Measurements from ENCODE around the gene P4HA2.

The P4HA2 gene

DNA sequence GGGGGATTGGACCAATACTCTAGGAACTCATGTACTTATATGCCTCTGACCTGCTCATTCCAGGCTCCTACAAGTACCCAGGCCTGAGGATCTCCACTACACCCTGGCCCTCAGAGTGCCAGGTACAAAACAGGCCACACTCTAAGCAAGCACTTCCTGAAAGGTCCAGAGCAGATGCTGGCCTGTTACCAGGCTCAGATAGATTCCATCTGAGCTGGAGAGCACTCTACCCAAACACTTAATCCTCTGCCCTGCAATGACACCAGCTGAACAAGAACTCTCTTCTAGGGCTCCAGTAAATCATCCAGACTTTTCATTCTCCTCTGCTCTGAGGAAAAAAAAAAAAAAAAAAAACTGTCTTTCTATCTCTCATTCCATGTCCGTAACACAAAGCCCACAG lies 2.9 kb downstream of the P4HA2 start:
- no peak for DNase-seq (ENCODE audit: low read depth in 2 of 2, low spot score in 1 of 2)

GRCh38 chr5:132223861-132224260 lies 3.8 kb downstream of the P4HA2 start:
- DNase-seq (ENCODE audit: low read depth in 2 of 2, low spot score in 1 of 2) = no peak

DNA sequence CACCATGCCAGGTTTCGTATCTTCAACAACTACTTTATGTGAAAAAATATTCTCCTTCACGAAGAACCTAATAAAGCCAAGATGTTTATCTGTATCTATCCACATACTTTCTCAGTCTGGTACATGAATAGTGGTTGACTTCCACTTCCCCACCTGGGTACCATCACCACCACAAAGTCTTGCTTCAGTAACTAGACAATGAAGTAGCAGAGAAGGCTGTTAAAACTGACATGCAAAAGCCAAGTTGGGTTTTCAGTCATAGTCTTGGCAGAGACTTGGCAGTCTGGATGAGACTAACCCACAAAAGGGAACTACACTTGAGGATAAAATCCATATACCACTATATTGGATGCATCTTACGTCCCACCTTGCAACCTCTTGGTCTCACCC lies 5.0 kb downstream of the P4HA2 start:
- no peak for DNase-seq (ENCODE audit: low read depth in 2 of 2, low spot score in 1 of 2)

GRCh38 chr5:132221781-132222648 lies 5.6 kb downstream of the P4HA2 start:
- DNase-seq (ENCODE audit: low read depth in 2 of 2, low spot score in 1 of 2) = no peak

- no peak for DNase-seq (ENCODE audit: low read depth in 2 of 2, low spot score in 1 of 2)
Measured at GRCh38 chr5:132220491-132220890, 7.2 kb downstream of the P4HA2 start.

DNA sequence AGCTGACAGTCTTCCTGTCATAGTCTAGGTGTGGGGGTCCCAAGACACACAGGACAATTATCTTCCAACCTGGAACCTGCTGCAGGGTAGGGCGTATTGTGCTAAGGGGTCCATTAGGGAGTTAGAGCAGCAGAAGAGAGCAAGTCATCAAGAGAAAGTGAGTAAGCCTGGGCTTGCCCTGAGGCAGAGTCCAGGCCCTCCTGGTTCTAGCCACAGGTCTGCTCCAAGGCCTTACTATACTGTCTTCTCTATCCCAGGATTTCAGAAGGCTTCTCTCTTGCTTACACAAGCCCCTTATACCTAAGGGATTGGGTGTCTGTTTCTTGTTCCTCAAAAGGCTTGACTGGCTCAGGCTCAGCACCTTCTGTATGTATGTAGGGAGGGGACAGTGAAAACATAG lies 7.7 kb downstream of the P4HA2 start:
- no peak for DNase-seq (ENCODE audit: low read depth in 2 of 2, low spot score in 1 of 2)

DNA sequence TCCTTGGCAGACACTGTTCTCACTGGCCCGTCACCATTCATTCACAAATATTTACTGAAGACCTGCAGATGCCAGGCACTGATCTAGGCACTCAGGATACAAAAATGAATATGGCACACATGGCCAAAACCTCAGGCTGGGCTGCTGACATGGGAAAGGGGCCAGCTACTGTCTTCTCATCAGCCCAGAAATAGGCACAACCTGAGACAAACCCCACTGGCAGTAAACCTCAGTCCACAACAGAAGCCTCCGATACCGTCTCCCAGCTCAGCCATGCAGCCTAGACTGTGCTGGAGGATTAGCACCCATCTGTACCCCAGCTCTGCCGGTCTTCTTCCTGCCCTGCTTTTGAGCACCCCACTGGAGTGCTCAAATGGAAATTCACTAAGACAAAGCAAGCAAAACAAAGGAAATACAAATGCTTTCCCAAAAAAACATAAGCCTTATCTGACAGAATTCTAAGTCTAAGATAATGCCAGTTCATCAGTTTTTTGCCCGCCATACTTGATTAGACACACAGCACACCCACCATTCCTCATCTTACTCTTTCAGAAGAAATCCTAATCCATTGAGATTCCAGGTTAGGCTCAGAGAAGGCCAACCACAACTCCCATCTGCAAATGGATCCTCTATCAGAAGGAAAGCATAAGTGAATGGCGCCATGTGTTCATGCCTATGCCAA lies 8.2 kb downstream of the P4HA2 start:
- DNase-seq (ENCODE audit: low read depth in 2 of 2, low spot score in 1 of 2) = no peak

DNA sequence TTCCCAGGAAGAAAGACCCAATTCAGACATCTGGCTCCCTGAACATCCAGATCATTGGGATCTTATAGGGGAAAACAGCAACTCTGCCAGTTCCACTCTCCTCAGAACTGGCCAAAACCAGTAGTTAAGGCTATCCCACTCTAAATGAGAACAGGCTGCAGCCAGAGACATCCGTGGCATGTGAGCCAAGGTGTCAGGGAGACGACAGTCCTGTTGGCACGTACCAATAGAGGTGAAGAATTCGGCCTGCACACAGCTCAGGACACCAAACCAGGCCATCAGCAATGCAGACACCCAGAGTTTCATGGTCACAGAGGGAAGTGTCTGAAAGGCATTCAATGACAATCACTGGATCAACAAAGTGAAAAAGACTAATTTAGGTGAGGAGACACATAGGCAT lies 9.3 kb downstream of the P4HA2 start:
- DNase-seq (ENCODE audit: low read depth in 2 of 2, low spot score in 1 of 2) = no peak

GRCh38 chr5:132215329-132215728 lies 12.3 kb downstream of the P4HA2 start:
- no peak for DNase-seq (ENCODE audit: low read depth in 2 of 2, low spot score in 1 of 2)

GRCh38 chr5:132214491-132214890 lies 13.2 kb downstream of the P4HA2 start:
- no peak for DNase-seq (ENCODE audit: low read depth in 2 of 2, low spot score in 1 of 2)

DNA sequence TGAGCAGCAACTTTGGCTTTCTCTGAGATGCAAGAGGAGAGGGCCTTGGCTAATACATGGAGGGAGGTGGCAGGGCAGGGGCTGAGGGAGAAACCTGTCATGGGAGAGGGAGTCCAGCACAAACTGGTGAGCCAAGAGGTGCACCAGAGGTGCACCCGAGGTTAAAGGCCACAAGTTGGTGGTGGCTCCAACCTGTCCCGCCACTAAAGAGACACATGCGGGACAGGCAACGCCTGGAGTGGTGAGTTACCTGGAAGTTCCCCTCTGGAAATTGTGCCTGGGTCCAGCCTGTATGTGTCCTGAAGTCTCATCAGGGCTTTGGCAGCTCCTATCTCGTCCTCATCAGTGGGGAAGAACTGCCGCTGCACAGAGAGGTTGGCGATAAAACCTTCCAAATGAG lies 14.0 kb downstream of the P4HA2 start:
- no peak for DNase-seq (ENCODE audit: low read depth in 2 of 2, low spot score in 1 of 2)

- no peak for DNase-seq (ENCODE audit: low read depth in 2 of 2, low spot score in 1 of 2)
Measured at GRCh38 chr5:132211787-132212186, 15.9 kb downstream of the P4HA2 start.

DNA sequence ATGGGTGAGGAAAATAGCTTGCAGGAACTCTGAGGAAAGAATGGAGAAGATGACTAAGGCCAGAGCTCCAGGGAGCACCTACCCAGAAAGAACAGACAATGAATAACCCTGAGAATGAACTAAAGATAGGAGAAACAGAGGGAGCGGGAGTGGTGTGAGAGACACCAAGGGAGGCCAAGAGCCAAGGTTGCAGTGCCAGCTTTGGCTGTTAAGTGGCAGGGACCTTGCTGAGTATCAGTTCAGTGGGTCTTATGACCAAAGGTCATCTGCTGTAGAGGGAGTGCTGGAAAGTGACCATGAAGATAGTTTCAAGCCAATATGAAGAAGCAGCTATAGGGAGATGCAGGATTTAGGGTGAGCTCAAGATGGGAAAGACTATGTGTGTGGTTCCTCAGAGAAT lies 16.7 kb downstream of the P4HA2 start:
- no peak for DNase-seq (ENCODE audit: low read depth in 2 of 2, low spot score in 1 of 2)

GRCh38 chr5:132209901-132210545 lies 17.6 kb downstream of the P4HA2 start:
- no peak for DNase-seq (ENCODE audit: low read depth in 2 of 2, low spot score in 1 of 2)

GRCh38 chr5:132209131-132209530 lies 18.5 kb downstream of the P4HA2 start:
- no peak for DNase-seq (ENCODE audit: low read depth in 2 of 2, low spot score in 1 of 2)

GRCh38 chr5:132207778-132208177 lies 19.9 kb downstream of the P4HA2 start:
- DNase-seq (ENCODE audit: low read depth in 2 of 2, low spot score in 1 of 2) = no peak

DNA sequence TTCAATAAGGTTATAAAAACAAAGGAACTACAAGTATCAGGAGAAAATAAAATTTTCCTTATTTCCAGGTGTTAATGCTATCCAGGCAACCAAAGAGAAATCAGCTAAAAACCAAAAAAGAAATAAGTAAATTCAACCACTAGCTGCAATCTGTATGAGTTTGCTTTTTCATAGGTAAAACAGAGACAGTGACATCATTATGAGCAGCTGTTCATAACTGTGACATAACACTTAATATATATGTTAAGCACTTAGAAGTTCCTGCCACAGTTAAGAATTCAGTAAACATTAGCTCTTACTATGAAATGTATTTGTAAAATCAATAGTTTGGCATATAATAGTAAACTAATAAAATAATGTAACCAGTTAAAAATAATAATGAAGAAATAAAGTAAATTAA lies 20.9 kb downstream of the P4HA2 start:
- DNase-seq (ENCODE audit: low read depth in 2 of 2, low spot score in 1 of 2) = no peak

GRCh38 chr5:132205385-132206125 lies 22.1 kb downstream of the P4HA2 start:
- no peak for DNase-seq (ENCODE audit: low read depth in 2 of 2, low spot score in 1 of 2)

- DNase-seq (ENCODE audit: low read depth in 2 of 2, low spot score in 1 of 2) = no peak
Measured at GRCh38 chr5:132204371-132205135, 23.1 kb downstream of the P4HA2 start.

DNA sequence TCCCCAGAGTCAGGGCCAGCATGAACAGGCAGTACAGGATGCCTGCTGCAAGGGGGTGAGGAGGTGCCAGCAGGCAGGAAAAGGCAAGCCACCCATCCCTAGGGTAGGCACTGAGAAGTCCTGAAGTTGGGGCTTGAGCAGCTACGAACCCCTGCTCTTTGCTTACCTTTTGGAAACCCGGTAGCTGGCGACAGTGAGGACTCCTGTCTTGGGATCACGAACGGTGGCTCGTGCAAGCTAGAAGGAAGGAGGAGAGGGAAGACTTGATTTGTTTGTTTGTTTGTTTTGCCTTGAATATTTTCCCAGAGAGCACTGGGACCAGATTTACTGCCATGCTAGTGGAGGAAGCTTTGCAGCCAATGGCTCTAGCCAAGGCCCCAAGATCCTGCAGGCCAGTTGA lies 23.7 kb downstream of the P4HA2 start:
- no peak for DNase-seq (ENCODE audit: low read depth in 2 of 2, low spot score in 1 of 2)

GRCh38 chr5:132203464-132203818 lies 24.2 kb downstream of the P4HA2 start:
- DNase-seq (ENCODE audit: low read depth in 2 of 2, low spot score in 1 of 2) = no peak

All from stimulated activated CD8-positive, alpha-beta memory T cell treated with anti-CD3 and anti-CD28 coated beads, Interleukin-4, amount 100 ng/mL, for 1 hour (primary cell).